Measurements from ENCODE around the gene PACSIN2.

Gene PACSIN2

GRCh38 chr22:43014869-43015676 is at the start of gene PACSIN2:
Gene PACSIN2 (minus strand): TSS chr22:43015149. CDS start chr22:42912080, 103,069 bp downstream.
- DNase-seq (ENCODE audit: low read depth) = peak; percentile 96
- H3K4me3 ChIP-seq (ENCODE audit: control insufficient read depth, low read depth, low read length) = peak within 1 kb of the TSS; percentile 80
- no peak for TF ChIP-seq CTCF (conservative IDR thresholded peaks at IDR 0.05; ENCODE audit: control insufficient read depth, insufficient read depth, low read depth, low read length)

GRCh38 chr22:43060183-43060582 is 45.2 kb upstream of the PACSIN2 start:
- peak; percentile 71 for TF ChIP-seq CTCF (conservative IDR thresholded peaks at IDR 0.05; ENCODE audit: control insufficient read depth, insufficient read depth, low read depth, low read length)
- peak; percentile 23 for DNase-seq (ENCODE audit: low read depth)
- no peak overlapping the region for H3K4me3 ChIP-seq (ENCODE audit: control insufficient read depth, low read depth, low read length)

- no peak overlapping the region for H3K4me3 ChIP-seq (ENCODE audit: control insufficient read depth, low read depth, low read length)
- no peak for DNase-seq (ENCODE audit: low read depth)
- no peak for TF ChIP-seq CTCF (conservative IDR thresholded peaks at IDR 0.05; ENCODE audit: control insufficient read depth, insufficient read depth, low read depth, low read length)
Observed at GRCh38 chr22:43057641-43058040, 42.7 kb upstream of the PACSIN2 start.

GRCh38 chr22:43053176-43053575 is 38.2 kb upstream of the PACSIN2 start:
- no peak for DNase-seq (ENCODE audit: low read depth)
- TF ChIP-seq CTCF (conservative IDR thresholded peaks at IDR 0.05; ENCODE audit: control insufficient read depth, insufficient read depth, low read depth, low read length) = peak; percentile 27
- no peak overlapping the region for H3K4me3 ChIP-seq (ENCODE audit: control insufficient read depth, low read depth, low read length)

GRCh38 chr22:43050995-43051394 is 36.0 kb upstream of the PACSIN2 start:
- no peak for TF ChIP-seq CTCF (conservative IDR thresholded peaks at IDR 0.05; ENCODE audit: control insufficient read depth, insufficient read depth, low read depth, low read length)
- no peak overlapping the region for H3K4me3 ChIP-seq (ENCODE audit: control insufficient read depth, low read depth, low read length)
- DNase-seq (ENCODE audit: low read depth) = no peak

GRCh38 chr22:43047605-43048004 is 32.7 kb upstream of the PACSIN2 start:
- no peak for DNase-seq (ENCODE audit: low read depth)
- H3K4me3 ChIP-seq (ENCODE audit: control insufficient read depth, low read depth, low read length) = no peak overlapping the region
- no peak for TF ChIP-seq CTCF (conservative IDR thresholded peaks at IDR 0.05; ENCODE audit: control insufficient read depth, insufficient read depth, low read depth, low read length)
